Fibroblast of pulmonary artery (primary cell): ENCODE data around the gene TRIM65.
A peak's percentile ranks its signal among the peaks of the same experiment; 100 is the strongest.

Experiments
- DNase-seq: peaks from one replicate; pipeline ENCODE4 v3.0.0-alpha.2; 2010; ENCODE audit warnings: low read depth
- H3K4me3 ChIP-seq: replicated peaks from 2 replicates; pipeline ENCODE4 v1.5.1; 2011; ENCODE audit warnings: low read depth, mild to moderate bottlenecking, control low read depth, low read length, moderate library complexity
- CTCF ChIP-seq: IDR thresholded peaks from 2 replicates; pipeline ENCODE4 v1.5.1; 2011; ENCODE audit warnings: mild to moderate bottlenecking, control low read depth, low read length, inconsistent platforms; ENCODE audit errors: missing control alignments

Gene TRIM65

GRCh38 chr17:75937652-75938051 lies 40.9 kb upstream of the TRIM65 start:
- no peak for TF ChIP-seq CTCF
- DNase-seq = no peak

GRCh38 chr17:75933808-75934207 lies 37.1 kb upstream of the TRIM65 start:
- TF ChIP-seq CTCF = no peak

More at GRCh38 chr17:75937652-75938051, 40.9 kb upstream of the TRIM65 start:
- H3K4me3 ChIP-seq = no peak overlapping the region

GRCh38 chr17:75932852-75933251 lies 36.1 kb upstream of the TRIM65 start:
- TF ChIP-seq CTCF = no peak

More at GRCh38 chr17:75933808-75934207, 37.1 kb upstream of the TRIM65 start:
- H3K4me3 ChIP-seq = no peak overlapping the region
- no peak for DNase-seq

GRCh38 chr17:75931062-75931461 lies 34.3 kb upstream of the TRIM65 start:
- no peak for TF ChIP-seq CTCF
- no peak for DNase-seq
- no peak overlapping the region for H3K4me3 ChIP-seq

More at GRCh38 chr17:75932852-75933251, 36.1 kb upstream of the TRIM65 start:
- DNase-seq = no peak
- H3K4me3 ChIP-seq = no peak overlapping the region

GRCh38 chr17:75927286-75927922 lies 30.7 kb upstream of the TRIM65 start:
- H3K4me3 ChIP-seq = no peak overlapping the region
- TF ChIP-seq CTCF = peak; percentile 37
- DNase-seq = no peak

GRCh38 chr17:75926456-75926855 lies 29.7 kb upstream of the TRIM65 start:
- no peak overlapping the region for H3K4me3 ChIP-seq
- no peak for TF ChIP-seq CTCF
- no peak for DNase-seq

GRCh38 chr17:75925912-75926311 lies 29.2 kb upstream of the TRIM65 start:
- H3K4me3 ChIP-seq = no peak overlapping the region
- TF ChIP-seq CTCF = no peak
- DNase-seq = no peak
